ENCODE data around the gene MAPT. TPM values are rescaled to one million over a fixed set of nuclear protein-coding genes. Genes with fewer than 3 reads are reported as not detected.

Gene MAPT
- total RNA-seq, 1 donor from 2014 or later, result 2.1 TPM

- Histone ChIP-seq H3K79me2 (ENCODE audit: insufficient read depth, low read length) (no peaks in the 10 kb centered on the region), H3K27me3 (ENCODE audit: insufficient read depth, low read length) (no peaks in the 10 kb centered on the region), H3K4me2 (ENCODE audit: low read length) (no peak overlapping the region), H3K4me1 (ENCODE audit: insufficient read depth, low read length) (no peaks in the 10 kb centered on the region), H3K27ac (ENCODE audit: low read depth, low read length) (no peak overlapping the region), H2AFZ (ENCODE audit: low read depth, low read length) (no peak overlapping the region), H3K4me3 (ENCODE audit: insufficient read depth, low read depth, low read length) (no peak overlapping the region), H3K36me3 (ENCODE audit: insufficient read depth, low read length) (peaks cover 28% of the 10 kb centered on the region), H3K9ac (ENCODE audit: low read length) (no peak overlapping the region), H3K9me3 (ENCODE audit: insufficient read depth, low read depth, low read length) (no peaks in the 10 kb centered on the region), H4K20me1 (ENCODE audit: insufficient read depth, low read length) (peaks cover 28% of the 10 kb centered on the region)
- no peaks in the 10 kb centered on the region for H3K4me1 Mint-ChIP-seq (ENCODE audit: low read depth, unreplicated experiment)
- H3K27ac Mint-ChIP-seq (ENCODE audit: unreplicated experiment), result no peak overlapping the region
- no peaks in the 10 kb centered on the region for H3K9me3 Mint-ChIP-seq (ENCODE audit: unreplicated experiment)
- TF ChIP-seq EZH2 (IDR thresholded peaks at IDR 0.05; ENCODE audit: insufficient read depth, low read length) (no peak), CTCF (IDR thresholded peaks at IDR 0.05; ENCODE audit: insufficient read depth, low read depth, low read length) (no peak)
- peaks cover 35% of the 10 kb centered on the region for H3K36me3 Mint-ChIP-seq (ENCODE audit: low read depth, unreplicated experiment)
- no peaks in the 10 kb centered on the region for H3K27me3 Mint-ChIP-seq (ENCODE audit: low read depth, unreplicated experiment)
- FAIRE-seq (no peak), DNase-seq (ENCODE audit: low read depth) (no peak)
- H3K4me3 Mint-ChIP-seq (ENCODE audit: unreplicated experiment), result no peak overlapping the region
These were observed 133.6 kb downstream of the MAPT start for GRCh38 chr17:46027976-46028325.

- H3K4me2 ChIP-seq (ENCODE audit: low read length), result no peak overlapping the region
- no peak overlapping the region for H3K27ac ChIP-seq (ENCODE audit: low read depth, low read length)
- H3K9ac ChIP-seq (ENCODE audit: low read length), result no peak overlapping the region
- Mint-ChIP-seq H3K4me1 (ENCODE audit: low read depth, unreplicated experiment) (no peaks in the 10 kb centered on the region), H3K27me3 (ENCODE audit: low read depth, unreplicated experiment) (no peaks in the 10 kb centered on the region), H3K27ac (ENCODE audit: unreplicated experiment) (peak overlapping the region; percentile 44), H3K4me3 (ENCODE audit: unreplicated experiment) (no peak overlapping the region), H3K9me3 (ENCODE audit: unreplicated experiment) (no peaks in the 10 kb centered on the region), H3K36me3 (ENCODE audit: low read depth, unreplicated experiment) (peaks cover 32% of the 10 kb centered on the region)
- peaks cover 28% of the 10 kb centered on the region for H4K20me1 ChIP-seq (ENCODE audit: insufficient read depth, low read length)
- no peaks in the 10 kb centered on the region for H3K9me3 ChIP-seq (ENCODE audit: insufficient read depth, low read depth, low read length)
- no peaks in the 10 kb centered on the region for H3K27me3 ChIP-seq (ENCODE audit: insufficient read depth, low read length)
- H3K79me2 ChIP-seq (ENCODE audit: insufficient read depth, low read length), result no peaks in the 10 kb centered on the region
- TF ChIP-seq CTCF (IDR thresholded peaks at IDR 0.05; ENCODE audit: insufficient read depth, low read depth, low read length), result no peak
- H2AFZ ChIP-seq (ENCODE audit: low read depth, low read length), result no peak overlapping the region
- no peak overlapping the region for H3K4me3 ChIP-seq (ENCODE audit: insufficient read depth, low read depth, low read length)
- FAIRE-seq, result no peak
- peaks cover 32% of the 10 kb centered on the region for H3K36me3 ChIP-seq (ENCODE audit: insufficient read depth, low read length)
- no peak for DNase-seq (ENCODE audit: low read depth)
- no peaks in the 10 kb centered on the region for H3K4me1 ChIP-seq (ENCODE audit: insufficient read depth, low read length)
These were observed 134.0 kb downstream of the MAPT start for GRCh38 chr17:46028374-46028773.

- Histone ChIP-seq H3K4me3 (ENCODE audit: insufficient read depth, low read depth, low read length) (no peak overlapping the region), H3K27ac (ENCODE audit: low read depth, low read length) (no peak overlapping the region), H3K9ac (ENCODE audit: low read length) (no peak overlapping the region), H4K20me1 (ENCODE audit: insufficient read depth, low read length) (peaks cover 28% of the 10 kb centered on the region), H3K79me2 (ENCODE audit: insufficient read depth, low read length) (no peaks in the 10 kb centered on the region), H3K4me1 (ENCODE audit: insufficient read depth, low read length) (no peaks in the 10 kb centered on the region), H3K27me3 (ENCODE audit: insufficient read depth, low read length) (no peaks in the 10 kb centered on the region), H3K9me3 (ENCODE audit: insufficient read depth, low read depth, low read length) (no peaks in the 10 kb centered on the region), H3K36me3 (ENCODE audit: insufficient read depth, low read length) (peaks cover 39% of the 10 kb centered on the region), H3K4me2 (ENCODE audit: low read length) (no peak overlapping the region), H2AFZ (ENCODE audit: low read depth, low read length) (no peak overlapping the region)
- FAIRE-seq (no peak), DNase-seq (ENCODE audit: low read depth) (no peak)
- Mint-ChIP-seq H3K4me1 (ENCODE audit: low read depth, unreplicated experiment) (no peaks in the 10 kb centered on the region), H3K27me3 (ENCODE audit: low read depth, unreplicated experiment) (no peaks in the 10 kb centered on the region), H3K36me3 (ENCODE audit: low read depth, unreplicated experiment) (peaks cover 29% of the 10 kb centered on the region), H3K9me3 (ENCODE audit: unreplicated experiment) (no peaks in the 10 kb centered on the region), H3K4me3 (ENCODE audit: unreplicated experiment) (no peak overlapping the region), H3K27ac (ENCODE audit: unreplicated experiment) (no peak overlapping the region)
- TF ChIP-seq EZH2 (IDR thresholded peaks at IDR 0.05; ENCODE audit: insufficient read depth, low read length) (no peak), CTCF (IDR thresholded peaks at IDR 0.05; ENCODE audit: insufficient read depth, low read depth, low read length) (no peak)
These were observed 134.7 kb downstream of the MAPT start for GRCh38 chr17:46028981-46029565.

All from astrocyte (in vitro differentiated cells and primary cell).